AG04449 (cell line): ENCODE data around the gene ACSL4.
"Not testable (repeated sequence)": the region's sequence is repeated elsewhere in the genome, so short reads cannot be mapped to it uniquely, and the experiment has no call there.

Experiments used
- CTCF ChIA-PET: fragments of 350-600 bp; formaldehyde crosslinking; extraction: SDS; loops from one replicate; lab custom pipeline; 2021; ENCODE audit warnings: antibody characterized with exemption; lab: Yijun Ruan, JAX
- POLR2A ChIA-PET: fragments of 400-600, 350-600 bp; formaldehyde crosslinking; extraction: SDS; loops from one replicate; lab custom pipeline; 2020; ENCODE audit warnings: antibody characterized with exemption, inconsistent platforms; lab: Yijun Ruan, JAX
- DNase-seq: peaks from one replicate; pipeline ENCODE4 v3.0.0-alpha.2; 2010; ENCODE audit warnings: low read depth, low spot score
- H3K4me3 ChIP-seq: 2 replicates; pipeline ENCODE4 v1.5.1; 2011; ENCODE audit warnings: low read depth, mild to moderate bottlenecking, control low read depth, low read length
- CTCF ChIP-seq: IDR thresholded peaks from one replicate; pipeline ENCODE4 v1.5.1; 2011; ENCODE audit warnings: mild to moderate bottlenecking, moderate library complexity, low read length, control low read depth, inconsistent platforms; ENCODE audit not compliant: insufficient read depth; ENCODE audit errors: missing control alignments

Gene ACSL4

GRCh38 chrX:109751698-109752097, 18.6 kb upstream of the ACSL4 start:
- ChIA-PET POLR2A (no interaction called here), CTCF (no interaction called here)
- no peak for TF ChIP-seq CTCF
- no peak for DNase-seq
- no peak overlapping the region for H3K4me3 ChIP-seq

- H3K4me3 ChIP-seq, result no peak overlapping the region
- POLR2A ChIA-PET, result no interaction called here
- no peak for TF ChIP-seq CTCF
- CTCF ChIA-PET, result no interaction called here
- DNase-seq, result no peak
Measured at GRCh38 chrX:109749207-109749606, 16.1 kb upstream of the ACSL4 start.

- DNase-seq, result no peak
- CTCF ChIA-PET, result no interaction called here
- POLR2A ChIA-PET, result interaction anchor here (0.7 kb wide), 1 partner anchor 27 kb away, joined by 3 read pairs; no protein-coding TSS in a partner anchor
- TF ChIP-seq CTCF, result no peak
- no peak overlapping the region for H3K4me3 ChIP-seq
Measured at GRCh38 chrX:109747681-109748080, 14.6 kb upstream of the ACSL4 start.

- ChIA-PET POLR2A (no interaction called here), CTCF (no interaction called here)
- no peak for TF ChIP-seq CTCF
- H3K4me3 ChIP-seq, result no peak overlapping the region
- DNase-seq, result no peak
Measured at GRCh38 chrX:109742722-109743121, 9.7 kb upstream of the ACSL4 start.

- POLR2A ChIA-PET, DNase-seq, H3K4me3 ChIP-seq, CTCF ChIA-PET: not testable (repeated sequence)
Measured at GRCh38 chrX:109740896-109741295, 7.8 kb upstream of the ACSL4 start.

- no peak for DNase-seq
- TF ChIP-seq CTCF, result no peak
- CTCF ChIA-PET, result no interaction called here
- H3K4me3 ChIP-seq, result no peak overlapping the region
- POLR2A ChIA-PET, result no interaction called here
Measured at GRCh38 chrX:109740433-109740809, 7.4 kb upstream of the ACSL4 start.

- POLR2A ChIA-PET, result no interaction called here
- TF ChIP-seq CTCF, result no peak
- H3K4me3 ChIP-seq, result no peak overlapping the region
- DNase-seq, result no peak
- CTCF ChIA-PET, result no interaction called here
Measured at GRCh38 chrX:109739625-109740432, 6.8 kb upstream of the ACSL4 start.
